A549 (cell line): ENCODE results near the gene KCNJ14. TPM values are rescaled to one million over a fixed set of nuclear protein-coding genes. Genes with fewer than 3 reads are reported as not detected.

Experiments
- ATAC-seq, 2 experiments: fragments of 200-7000 bp in 1 of 2; fragments of >200 bp in 1 of 2; cut with Nextera tagmentation in 1 of 2; cut with Tn5 transposase in 1 of 2; 3 replicates each; pipeline versions ENCODE4 v1.8.0 to v1.9.1; 2018 to 2020; ENCODE audit warnings: mild to moderate bottlenecking in 1 of 2, moderate library complexity in 1 of 2
- CTCF ChIA-PET: fragments of 300-600 bp; sonication (Branson Sonifier 250); formaldehyde crosslinking; extraction: SDS; loops from one replicate; lab custom pipeline; 2021; ENCODE audit warnings: antibody characterized with exemption, inconsistent platforms; lab: Yijun Ruan, JAX
- POLR2A ChIA-PET: fragments of 350-600 bp; formaldehyde crosslinking; extraction: SDS; loops from one replicate; lab custom pipeline; 2021; ENCODE audit warnings: antibody characterized with exemption, inconsistent platforms; lab: Yijun Ruan, JAX
- DNase-seq, 2 experiments: peaks; one replicate each; pipeline versions ENCODE4 v3.0.0 to v3.0.0-alpha.2; 2011 to 2016; ENCODE audit warnings: low read depth in 1 of 2, low spot score in 1 of 2
- FAIRE-seq: peaks from 2 replicates; lab custom pipeline; 2011; peaks lifted over from hg19 to GRCh38; lab: Jason Lieb, UNC
- H3K27ac ChIP-seq, 2 experiments: fragments of >200 bp; sonication (Bioruptor Twin); formaldehyde crosslinking; 3 replicates each; pipeline ENCODE4 v1.5.1; 2016 to 2017
- H3K4me1 ChIP-seq: fragments of >200 bp; sonication (Bioruptor Twin); formaldehyde crosslinking; 3 replicates; pipeline ENCODE4 v1.6.1; 2016
- H3K4me2 ChIP-seq: fragments of >200 bp; sonication (Bioruptor Twin); formaldehyde crosslinking; 3 replicates; pipeline ENCODE4 v1.6.1; 2016
- H3K4me3 ChIP-seq: fragments of >200 bp; sonication (Bioruptor Twin); formaldehyde crosslinking; 3 replicates; pipeline ENCODE4 v1.5.1; 2016
- H3K9me3 ChIP-seq: fragments of >200 bp; sonication (Bioruptor Twin); formaldehyde crosslinking; 3 replicates; pipeline ENCODE4 v1.6.1; 2016
- CBX2 ChIP-seq: fragments of 200-600 bp; sonication (generic); IDR thresholded peaks from 2 replicates; pipeline ENCODE4 v1.6.1; 2016; ENCODE audit warnings: low read depth, mild to moderate bottlenecking, borderline replicate concordance
- CEBPB ChIP-seq, 2 experiments: fragments of >200 bp in 1 of 2; sonication (Bioruptor Twin) in 1 of 2; formaldehyde crosslinking in 1 of 2; IDR thresholded peaks; 2 replicates each; pipeline ENCODE4 v1.6.1; 2012 to 2016
- ESRRA ChIP-seq: fragments of 150-350 bp; IDR thresholded peaks from 2 replicates; pipeline ENCODE4 v1.6.1; 2014; ENCODE audit warnings: mild to moderate bottlenecking, low read length, borderline replicate concordance
- FOXS1 ChIP-seq: fragments of 250-450 bp; sonication (Bioruptor Pico); IDR thresholded peaks from 2 replicates; pipeline ENCODE4 v1.5.0; 2020; ENCODE audit warnings: mild to moderate bottlenecking, moderate library complexity
- GATA3 ChIP-seq: IDR thresholded peaks from 2 replicates; pipeline ENCODE4 v1.6.1; 2012; ENCODE audit warnings: borderline replicate concordance
- HDAC2 ChIP-seq: fragments of 200-600 bp; sonication (generic); IDR thresholded peaks from 2 replicates; pipeline ENCODE4 v1.6.1; 2016
- HOXA7 ChIP-seq: fragments of 250-450 bp; sonication (Bioruptor Pico); IDR thresholded peaks from 2 replicates; pipeline ENCODE4 v1.5.0; 2020; ENCODE audit warnings: mild to moderate bottlenecking, moderate library complexity
- HOXB5 ChIP-seq: fragments of 250-450 bp; sonication (Bioruptor Pico); IDR thresholded peaks from 2 replicates; pipeline ENCODE4 v1.5.0; 2020; ENCODE audit warnings: mild to moderate bottlenecking, moderate library complexity
- NR3C1 ChIP-seq: fragments of >200 bp; sonication (Bioruptor Twin); formaldehyde crosslinking; IDR thresholded peaks from 3 replicates; pipeline ENCODE4 v1.6.1; 2017
- PHF8 ChIP-seq: fragments of 200-600 bp; sonication (generic); IDR thresholded peaks from 2 replicates; pipeline ENCODE4 v1.6.1; 2016; ENCODE audit warnings: low read depth, mild to moderate bottlenecking, antibody characterized with exemption, moderate library complexity, borderline replicate concordance
- POLR2AphosphoS2 ChIP-seq: conservative IDR thresholded peaks from 2 replicates; pipeline ENCODE4 v1.6.1; 2012; ENCODE audit warnings: low read length, improper control_type of control experiment, inconsistent platforms
- RAD21 ChIP-seq, 2 experiments: fragments of >200 bp in 1 of 2; sonication (Bioruptor Twin) in 1 of 2; formaldehyde crosslinking in 1 of 2; IDR thresholded peaks in 1 of 2; conservative IDR thresholded peaks in 1 of 2; 2 replicates in 1 of 2; 3 replicates in 1 of 2; pipeline ENCODE4 v1.6.1; 2012 to 2018; ENCODE audit warnings: inconsistent platforms in 1 of 2
- RARB ChIP-seq: fragments of 250-450 bp; sonication (Bioruptor Pico); IDR thresholded peaks from 2 replicates; pipeline ENCODE4 v1.8.0; 2021; ENCODE audit warnings: mild to moderate bottlenecking, moderate library complexity
- RFX5 ChIP-seq: fragments of 450-650 bp; IDR thresholded peaks from 2 replicates; pipeline ENCODE4 v1.7.1; 2014; ENCODE audit warnings: antibody characterized with exemption, mild to moderate bottlenecking, moderate library complexity
- RNF2 ChIP-seq: fragments of 200-600 bp; sonication (generic); IDR thresholded peaks from 2 replicates; pipeline ENCODE4 v1.6.1; 2016; ENCODE audit warnings: low read depth, mild to moderate bottlenecking, antibody characterized with exemption, moderate library complexity, borderline replicate concordance
- SMC3 ChIP-seq: fragments of >200 bp; sonication (Bioruptor Twin); formaldehyde crosslinking; IDR thresholded peaks from 3 replicates; pipeline ENCODE4 v1.6.1; 2018; ENCODE audit warnings: inconsistent platforms
- TP53 ChIP-seq: fragments of 250-450 bp; sonication (Bioruptor Pico); IDR thresholded peaks from 2 replicates; pipeline ENCODE4 v1.5.0; 2021; ENCODE audit warnings: mild to moderate bottlenecking, moderate library complexity
- ZFP36 ChIP-seq: fragments of 450-650 bp; IDR thresholded peaks from 2 replicates; pipeline ENCODE4 v1.6.1; 2014; ENCODE audit warnings: borderline replicate concordance; ENCODE audit not compliant: partially characterized antibody
- WGBS: methylation state at CpG from one replicate; pipeline ENCODE4 v1.1.6; 2017; ENCODE audit errors: missing lambda C conversion rate; 5-methylcytosine and 5-hydroxymethylcytosine counted together
- polyA plus RNA-seq, 4 experiments: library from polyadenylated mRNA; depleted of rRNA in 3 of 4; stranded (reverse); fragments of >200 nt; fragmentation: RNase III in 1 of 4; extraction: RNeasy Plus Mini Kit Qiagen cat#74134 plus additional on column Dnase treatment in 1 of 4; gene quantifications; 2 replicates in 3 of 4; 3 replicates in 1 of 4; pipeline ENCODE4 v1.2.3, GENCODE V29; 2011 to 2017
- TF ChIP-seq, protein P1 (sequence below): fragments of 200-600 bp; sonication (generic); IDR thresholded peaks from 2 replicates; pipeline ENCODE4 v1.6.1; 2016; ENCODE audit warnings: antibody characterized with exemption, mild to moderate bottlenecking, moderate library complexity
- TF ChIP-seq, protein P2 (sequence below): fragments of >200 bp; sonication (Bioruptor Twin); formaldehyde crosslinking; IDR thresholded peaks from 3 replicates; pipeline ENCODE4 v1.6.1; 2016
- TF ChIP-seq, protein P3 (sequence below): fragments of 250-450 bp; sonication (Bioruptor Pico); IDR thresholded peaks from 2 replicates; pipeline ENCODE4 v1.5.0; 2020; ENCODE audit warnings: low read depth, mild to moderate bottlenecking, moderate library complexity
- TF ChIP-seq, protein P4 (sequence below): fragments of >200 bp; sonication (Bioruptor Twin); formaldehyde crosslinking; IDR thresholded peaks from 3 replicates; pipeline ENCODE4 v1.5.1; 2016

Gene KCNJ14
- polyA plus RNA-seq, 2 of the 4 experiments (the other 2 are of a cell fraction): 1.3 to 1.9 TPM

DNA sequence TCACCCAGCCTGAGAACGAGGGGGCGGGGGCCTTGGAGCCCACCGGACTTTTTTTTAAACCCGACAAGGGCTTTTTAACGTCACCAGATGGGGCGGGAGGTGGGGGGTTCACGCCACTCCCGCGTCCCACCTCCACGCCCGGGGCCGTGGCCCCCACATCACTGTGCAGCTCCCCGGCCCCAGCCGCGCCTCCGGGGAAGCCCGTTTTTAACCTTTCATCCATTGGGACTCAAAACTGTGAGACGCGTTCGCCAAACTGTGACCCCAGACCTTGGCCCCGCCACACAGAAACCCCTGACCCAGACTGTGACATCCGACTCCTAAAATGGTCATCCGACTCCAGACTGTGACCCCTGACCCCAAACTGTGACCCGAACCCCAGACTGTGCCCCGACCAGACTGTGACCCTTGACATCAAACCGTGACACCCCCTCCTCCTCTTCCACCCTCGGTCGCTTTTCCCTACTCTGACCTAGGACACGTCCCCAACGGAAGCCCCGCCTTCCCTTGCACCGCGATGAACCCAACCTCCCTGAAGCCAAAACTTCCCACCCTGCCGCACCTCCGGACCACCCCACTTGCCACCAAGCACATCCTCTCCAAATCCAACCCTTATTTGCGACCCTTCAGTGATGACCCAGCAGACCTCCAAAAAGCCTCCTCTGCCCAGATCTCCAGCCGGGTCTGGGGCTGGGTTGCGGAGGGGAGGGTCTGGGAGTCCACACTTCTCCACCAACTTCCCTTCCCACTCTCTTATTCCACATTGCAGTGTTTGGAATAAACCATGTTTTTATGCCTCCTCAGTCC lies 11.0 kb upstream of the KCNJ14 start (continued):
- TF ChIP-seq HOXB5 (no peak), CBX2 (no peak), PHF8 (no peak), POLR2AphosphoS2 (no peak)
- TF ChIP-seq, all 56 proteins: peak for 0

DNA sequence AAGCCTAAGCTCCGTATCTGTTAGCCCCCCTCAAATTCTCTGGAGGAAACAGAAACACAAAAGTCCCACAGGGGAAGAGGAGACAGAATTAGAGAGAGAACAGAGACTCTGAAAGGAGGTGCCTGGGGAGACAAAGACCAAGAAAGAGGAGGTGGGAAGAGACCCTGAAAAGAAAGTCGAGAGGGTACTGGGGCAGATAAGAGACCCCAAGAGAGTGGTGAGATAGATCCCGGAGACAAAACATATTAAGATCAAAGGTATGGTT lies 10.5 kb upstream of the KCNJ14 start:
- 25% methylated on average over 3 of the region's 3 CpGs for WGBS
- H3K27ac ChIP-seq: peak overlapping the region; percentile 90 to 91
- no peaks in the 10 kb centered on the region for H3K9me3 ChIP-seq
- peaks cover 23% of the 10 kb centered on the region for H3K4me1 ChIP-seq
- H3K4me3 ChIP-seq: peak overlapping the region; percentile 81
- ATAC-seq (no peak), DNase-seq (no peak), FAIRE-seq (no peak)
- TF ChIP-seq, protein P1, sequence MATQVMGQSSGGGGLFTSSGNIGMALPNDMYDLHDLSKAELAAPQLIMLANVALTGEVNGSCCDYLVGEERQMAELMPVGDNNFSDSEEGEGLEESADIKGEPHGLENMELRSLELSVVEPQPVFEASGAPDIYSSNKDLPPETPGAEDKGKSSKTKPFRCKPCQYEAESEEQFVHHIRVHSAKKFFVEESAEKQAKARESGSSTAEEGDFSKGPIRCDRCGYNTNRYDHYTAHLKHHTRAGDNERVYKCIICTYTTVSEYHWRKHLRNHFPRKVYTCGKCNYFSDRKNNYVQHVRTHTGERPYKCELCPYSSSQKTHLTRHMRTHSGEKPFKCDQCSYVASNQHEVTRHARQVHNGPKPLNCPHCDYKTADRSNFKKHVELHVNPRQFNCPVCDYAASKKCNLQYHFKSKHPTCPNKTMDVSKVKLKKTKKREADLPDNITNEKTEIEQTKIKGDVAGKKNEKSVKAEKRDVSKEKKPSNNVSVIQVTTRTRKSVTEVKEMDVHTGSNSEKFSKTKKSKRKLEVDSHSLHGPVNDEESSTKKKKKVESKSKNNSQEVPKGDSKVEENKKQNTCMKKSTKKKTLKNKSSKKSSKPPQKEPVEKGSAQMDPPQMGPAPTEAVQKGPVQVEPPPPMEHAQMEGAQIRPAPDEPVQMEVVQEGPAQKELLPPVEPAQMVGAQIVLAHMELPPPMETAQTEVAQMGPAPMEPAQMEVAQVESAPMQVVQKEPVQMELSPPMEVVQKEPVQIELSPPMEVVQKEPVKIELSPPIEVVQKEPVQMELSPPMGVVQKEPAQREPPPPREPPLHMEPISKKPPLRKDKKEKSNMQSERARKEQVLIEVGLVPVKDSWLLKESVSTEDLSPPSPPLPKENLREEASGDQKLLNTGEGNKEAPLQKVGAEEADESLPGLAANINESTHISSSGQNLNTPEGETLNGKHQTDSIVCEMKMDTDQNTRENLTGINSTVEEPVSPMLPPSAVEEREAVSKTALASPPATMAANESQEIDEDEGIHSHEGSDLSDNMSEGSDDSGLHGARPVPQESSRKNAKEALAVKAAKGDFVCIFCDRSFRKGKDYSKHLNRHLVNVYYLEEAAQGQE: no peak
- TF ChIP-seq ESRRA: no peak
- TF ChIP-seq RNF2: no peak
- no peak for TF ChIP-seq TP53 (CRISPR knock-in tag)
- TF ChIP-seq CEBPB (IDR thresholded peaks at IDR 0.05): no peak
- TF ChIP-seq RARB (CRISPR knock-in tag): no peak
- no peak for TF ChIP-seq HDAC2
- no peak for TF ChIP-seq RFX5
- no peak for TF ChIP-seq ZFP36
- TF ChIP-seq NR3C1: no peak
- TF ChIP-seq FOXS1 (CRISPR knock-in tag): no peak
- TF ChIP-seq, protein P2, sequence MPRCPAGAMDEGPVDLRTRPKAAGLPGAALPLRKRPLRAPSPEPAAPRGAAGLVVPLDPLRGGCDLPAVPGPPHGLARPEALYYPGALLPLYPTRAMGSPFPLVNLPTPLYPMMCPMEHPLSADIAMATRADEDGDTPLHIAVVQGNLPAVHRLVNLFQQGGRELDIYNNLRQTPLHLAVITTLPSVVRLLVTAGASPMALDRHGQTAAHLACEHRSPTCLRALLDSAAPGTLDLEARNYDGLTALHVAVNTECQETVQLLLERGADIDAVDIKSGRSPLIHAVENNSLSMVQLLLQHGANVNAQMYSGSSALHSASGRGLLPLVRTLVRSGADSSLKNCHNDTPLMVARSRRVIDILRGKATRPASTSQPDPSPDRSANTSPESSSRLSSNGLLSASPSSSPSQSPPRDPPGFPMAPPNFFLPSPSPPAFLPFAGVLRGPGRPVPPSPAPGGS: no peak
- no peak for TF ChIP-seq HOXA7 (CRISPR knock-in tag)
- peak overlapping the region; percentile 75 for H3K4me2 ChIP-seq
- ChIA-PET POLR2A (interaction anchor here (0.8 to 2.0 kb wide), 9 partner anchors 31 to 174 kb away, joined by 3 to 11 read pairs (median 5); partner anchors contain the start of genes GRIN2D, KDELR1, RPL18 and SPHK2), CTCF (interaction anchor here (0.6 to 4.6 kb wide), 38 partner anchors 10 to 187 kb away, joined by 3 to 30 read pairs (median 7); partner anchors contain the start of gene KDELR1)

DNA sequence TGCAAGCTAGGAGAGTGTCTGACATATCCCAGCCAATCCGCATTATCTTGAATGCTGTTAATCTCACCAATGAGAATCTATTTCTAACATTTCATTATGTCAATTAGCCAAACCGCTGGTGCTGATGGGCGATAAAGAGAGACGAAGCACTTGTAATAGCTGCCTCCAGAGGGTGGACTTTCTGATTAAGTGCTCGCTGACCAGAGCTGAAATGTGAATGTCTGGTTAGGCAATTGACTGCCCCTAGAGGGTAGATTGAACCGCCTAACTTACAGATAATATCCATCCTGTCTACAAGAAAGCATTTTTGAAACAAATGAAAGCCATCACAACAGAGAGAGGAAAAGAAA lies 10.1 kb upstream of the KCNJ14 start:
- POLR2A ChIA-PET: interaction anchor here (0.5 to 2.0 kb wide), 11 partner anchors 32 to 174 kb away, joined by 3 to 11 read pairs (median 4); partner anchors contain the start of genes GRIN2D, KDELR1, RPL18 and SPHK2
- 5% methylated on average over 6 of the region's 6 CpGs for WGBS
- peak overlapping the region; percentile 90 to 91 for H3K27ac ChIP-seq

More for the DNA sequence above, 10.1 kb upstream of the KCNJ14 start:
- CTCF ChIA-PET: interaction anchor here (0.8 to 4.6 kb wide), 38 partner anchors 10 to 164 kb away, joined by 3 to 30 read pairs (median 7); partner anchors contain the start of gene KDELR1
- FAIRE-seq: peak; percentile 99
- Histone ChIP-seq H3K4me2 (peak overlapping the region; percentile 75), H3K4me1 (peaks cover 23% of the 10 kb centered on the region), H3K4me3 (peak overlapping the region; percentile 81), H3K9me3 (no peaks in the 10 kb centered on the region)
- DNase-seq: peak; percentile 93 to 98
- TF ChIP-seq RAD21 (conservative IDR thresholded peaks at IDR 0.05 in 1 of 2, IDR thresholded peaks at IDR 0.05 in 1 of 2) (peak; percentile 67), CEBPB (IDR thresholded peaks at IDR 0.05) (peak; percentile 60 to 75; a peak in 3 of 4 replicates), GATA3 (no peak), SMC3 (peak; percentile 79)
- TF ChIP-seq, protein P3, sequence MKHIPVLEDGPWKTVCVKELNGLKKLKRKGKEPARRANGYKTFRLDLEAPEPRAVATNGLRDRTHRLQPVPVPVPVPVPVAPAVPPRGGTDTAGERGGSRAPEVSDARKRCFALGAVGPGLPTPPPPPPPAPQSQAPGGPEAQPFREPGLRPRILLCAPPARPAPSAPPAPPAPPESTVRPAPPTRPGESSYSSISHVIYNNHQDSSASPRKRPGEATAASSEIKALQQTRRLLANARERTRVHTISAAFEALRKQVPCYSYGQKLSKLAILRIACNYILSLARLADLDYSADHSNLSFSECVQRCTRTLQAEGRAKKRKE (CRISPR knock-in tag): no peak
- TF ChIP-seq, protein P4, sequence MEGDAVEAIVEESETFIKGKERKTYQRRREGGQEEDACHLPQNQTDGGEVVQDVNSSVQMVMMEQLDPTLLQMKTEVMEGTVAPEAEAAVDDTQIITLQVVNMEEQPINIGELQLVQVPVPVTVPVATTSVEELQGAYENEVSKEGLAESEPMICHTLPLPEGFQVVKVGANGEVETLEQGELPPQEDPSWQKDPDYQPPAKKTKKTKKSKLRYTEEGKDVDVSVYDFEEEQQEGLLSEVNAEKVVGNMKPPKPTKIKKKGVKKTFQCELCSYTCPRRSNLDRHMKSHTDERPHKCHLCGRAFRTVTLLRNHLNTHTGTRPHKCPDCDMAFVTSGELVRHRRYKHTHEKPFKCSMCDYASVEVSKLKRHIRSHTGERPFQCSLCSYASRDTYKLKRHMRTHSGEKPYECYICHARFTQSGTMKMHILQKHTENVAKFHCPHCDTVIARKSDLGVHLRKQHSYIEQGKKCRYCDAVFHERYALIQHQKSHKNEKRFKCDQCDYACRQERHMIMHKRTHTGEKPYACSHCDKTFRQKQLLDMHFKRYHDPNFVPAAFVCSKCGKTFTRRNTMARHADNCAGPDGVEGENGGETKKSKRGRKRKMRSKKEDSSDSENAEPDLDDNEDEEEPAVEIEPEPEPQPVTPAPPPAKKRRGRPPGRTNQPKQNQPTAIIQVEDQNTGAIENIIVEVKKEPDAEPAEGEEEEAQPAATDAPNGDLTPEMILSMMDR: peak; percentile 77
- ATAC-seq: peak; percentile 86 to 87
